GM23338 (cell line): ENCODE data around the gene SNCB.

Source experiments
- EZH2 ChIP-seq: fragments of 200-600 bp; sonication (generic); IDR thresholded peaks from one replicate; pipeline ENCODE4 v1.8.0; 2017; ENCODE audit warnings: antibody characterized with exemption, mild to moderate bottlenecking, low read depth; ENCODE audit not compliant: unreplicated experiment
- EZH2phosphoT487 ChIP-seq: fragments of 200-600 bp; sonication (generic); IDR thresholded peaks from one replicate; pipeline ENCODE4 v1.8.1; 2018; ENCODE audit warnings: antibody characterized with exemption; ENCODE audit not compliant: unreplicated experiment
- JUNB ChIP-seq: IDR thresholded peaks from one replicate; pipeline ENCODE4 v1.6.1; 2016; ENCODE audit warnings: antibody characterized with exemption; ENCODE audit not compliant: unreplicated experiment
- NANOG ChIP-seq: IDR thresholded peaks from 2 replicates; pipeline ENCODE4 v1.6.1; 2016; ENCODE audit warnings: antibody characterized with exemption, borderline replicate concordance
- POLR2AphosphoS5 ChIP-seq: IDR thresholded peaks from 2 replicates; pipeline ENCODE4 v1.6.1; 2016; ENCODE audit warnings: antibody characterized with exemption, low read depth
- STAT1 ChIP-seq: IDR thresholded peaks from one replicate; pipeline ENCODE4 v1.6.1; 2016; ENCODE audit warnings: antibody characterized with exemption; ENCODE audit not compliant: unreplicated experiment
- ZNF114 ChIP-seq: fragments of 250-450 bp; sonication (Bioruptor Pico); IDR thresholded peaks from 2 replicates; pipeline ENCODE4 v1.5.0; 2020; ENCODE audit warnings: mild to moderate bottlenecking, moderate library complexity
- TF ChIP-seq, protein P1 (sequence below): IDR thresholded peaks from one replicate; pipeline ENCODE4 v1.6.1; 2018; ENCODE audit warnings: antibody characterized with exemption; ENCODE audit not compliant: unreplicated experiment
- TF ChIP-seq, protein P2 (sequence below), 2 experiments: fragments of 200-600 bp in 1 of 2; sonication (generic) in 1 of 2; conservative IDR thresholded peaks; 2 replicates each; pipeline versions ENCODE4 v1.5.1 to v1.6.1; 2016 to 2017; ENCODE audit warnings: antibody characterized with exemption in 2 of 2, low read depth in 2 of 2, mild to moderate bottlenecking in 2 of 2, moderate library complexity in 1 of 2

DNA sequence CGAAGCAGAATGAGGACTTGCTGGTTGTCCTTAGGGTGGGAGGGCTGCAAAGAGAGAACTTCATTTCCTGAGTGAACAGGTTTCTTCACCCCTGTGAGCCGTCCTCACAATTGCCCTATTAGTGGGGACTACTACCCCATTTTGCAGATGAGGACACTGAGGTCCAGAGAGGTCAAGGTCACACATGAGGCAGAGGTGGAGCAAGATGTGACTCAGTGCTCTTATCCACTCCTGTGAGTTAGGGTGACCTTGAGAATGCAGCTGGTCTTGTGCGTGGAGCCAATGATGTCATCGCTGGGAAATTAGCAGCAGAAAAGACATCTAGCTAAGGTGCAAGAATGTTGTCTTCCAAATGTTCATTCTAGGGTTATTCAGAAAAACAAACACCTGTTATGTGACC, 47.3 kb downstream of the SNCB start:
- TF ChIP-seq, protein P1, sequence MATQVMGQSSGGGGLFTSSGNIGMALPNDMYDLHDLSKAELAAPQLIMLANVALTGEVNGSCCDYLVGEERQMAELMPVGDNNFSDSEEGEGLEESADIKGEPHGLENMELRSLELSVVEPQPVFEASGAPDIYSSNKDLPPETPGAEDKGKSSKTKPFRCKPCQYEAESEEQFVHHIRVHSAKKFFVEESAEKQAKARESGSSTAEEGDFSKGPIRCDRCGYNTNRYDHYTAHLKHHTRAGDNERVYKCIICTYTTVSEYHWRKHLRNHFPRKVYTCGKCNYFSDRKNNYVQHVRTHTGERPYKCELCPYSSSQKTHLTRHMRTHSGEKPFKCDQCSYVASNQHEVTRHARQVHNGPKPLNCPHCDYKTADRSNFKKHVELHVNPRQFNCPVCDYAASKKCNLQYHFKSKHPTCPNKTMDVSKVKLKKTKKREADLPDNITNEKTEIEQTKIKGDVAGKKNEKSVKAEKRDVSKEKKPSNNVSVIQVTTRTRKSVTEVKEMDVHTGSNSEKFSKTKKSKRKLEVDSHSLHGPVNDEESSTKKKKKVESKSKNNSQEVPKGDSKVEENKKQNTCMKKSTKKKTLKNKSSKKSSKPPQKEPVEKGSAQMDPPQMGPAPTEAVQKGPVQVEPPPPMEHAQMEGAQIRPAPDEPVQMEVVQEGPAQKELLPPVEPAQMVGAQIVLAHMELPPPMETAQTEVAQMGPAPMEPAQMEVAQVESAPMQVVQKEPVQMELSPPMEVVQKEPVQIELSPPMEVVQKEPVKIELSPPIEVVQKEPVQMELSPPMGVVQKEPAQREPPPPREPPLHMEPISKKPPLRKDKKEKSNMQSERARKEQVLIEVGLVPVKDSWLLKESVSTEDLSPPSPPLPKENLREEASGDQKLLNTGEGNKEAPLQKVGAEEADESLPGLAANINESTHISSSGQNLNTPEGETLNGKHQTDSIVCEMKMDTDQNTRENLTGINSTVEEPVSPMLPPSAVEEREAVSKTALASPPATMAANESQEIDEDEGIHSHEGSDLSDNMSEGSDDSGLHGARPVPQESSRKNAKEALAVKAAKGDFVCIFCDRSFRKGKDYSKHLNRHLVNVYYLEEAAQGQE: no peak
- TF ChIP-seq, protein P2, sequence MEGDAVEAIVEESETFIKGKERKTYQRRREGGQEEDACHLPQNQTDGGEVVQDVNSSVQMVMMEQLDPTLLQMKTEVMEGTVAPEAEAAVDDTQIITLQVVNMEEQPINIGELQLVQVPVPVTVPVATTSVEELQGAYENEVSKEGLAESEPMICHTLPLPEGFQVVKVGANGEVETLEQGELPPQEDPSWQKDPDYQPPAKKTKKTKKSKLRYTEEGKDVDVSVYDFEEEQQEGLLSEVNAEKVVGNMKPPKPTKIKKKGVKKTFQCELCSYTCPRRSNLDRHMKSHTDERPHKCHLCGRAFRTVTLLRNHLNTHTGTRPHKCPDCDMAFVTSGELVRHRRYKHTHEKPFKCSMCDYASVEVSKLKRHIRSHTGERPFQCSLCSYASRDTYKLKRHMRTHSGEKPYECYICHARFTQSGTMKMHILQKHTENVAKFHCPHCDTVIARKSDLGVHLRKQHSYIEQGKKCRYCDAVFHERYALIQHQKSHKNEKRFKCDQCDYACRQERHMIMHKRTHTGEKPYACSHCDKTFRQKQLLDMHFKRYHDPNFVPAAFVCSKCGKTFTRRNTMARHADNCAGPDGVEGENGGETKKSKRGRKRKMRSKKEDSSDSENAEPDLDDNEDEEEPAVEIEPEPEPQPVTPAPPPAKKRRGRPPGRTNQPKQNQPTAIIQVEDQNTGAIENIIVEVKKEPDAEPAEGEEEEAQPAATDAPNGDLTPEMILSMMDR (conservative IDR thresholded peaks at IDR 0.05; ENCODE audit: low read depth in 2 of 2): no peak
- TF ChIP-seq EZH2 (no peak), EZH2phosphoT487 (no peak), ZNF114 (no peak), NANOG (no peak), POLR2AphosphoS5 (no peak), JUNB (no peak), STAT1 (no peak)
